IMR-90 (cell line): Measurements from ENCODE around the gene MMS19. TPM values are rescaled to one million over a fixed set of nuclear protein-coding genes. Genes with fewer than 3 reads are reported as not detected.
A peak's percentile ranks its signal among the peaks of the same experiment; 100 is the strongest.

Experiments
- ATAC-seq: fragments of 200-7000 bp; cut with Tn5 transposase; 2 replicates; pipeline ENCODE4 v1.9.1; 2020; ENCODE audit warnings: low read depth, mild to moderate bottlenecking, moderate library complexity
- BruUV-seq: library from RNA; stranded (reverse); fragments of 400-500 nt; replicated peaks from 2 replicates; lab custom pipeline; 2021; lab: Mats Ljungman, UMichigan
- CTCF ChIA-PET: fragments of 300-600 bp; formaldehyde crosslinking; extraction: SDS; loops from one replicate; lab custom pipeline; 2021; ENCODE audit warnings: antibody characterized with exemption; lab: Yijun Ruan, JAX
- POLR2A ChIA-PET: fragments of 300-600 bp; sonication (Branson Sonifier 250); formaldehyde crosslinking; loops from one replicate; lab custom pipeline; 2022; ENCODE audit warnings: antibody characterized with exemption; ENCODE audit not compliant: unreplicated experiment; lab: Charles Lee
- DNase-seq: peaks from one replicate; pipeline ENCODE4 v3.0.0; 2013
- H2AFZ ChIP-seq: replicated peaks from 2 replicates; pipeline ENCODE3; 2013; ENCODE audit warnings: low read length, mild to moderate bottlenecking; ENCODE audit not compliant: poor library complexity
- H2AK5ac ChIP-seq: 2 replicates; pipeline ENCODE4 v1.6.1; 2013; ENCODE audit warnings: low read depth, low read length, inconsistent platforms
- H2AK9ac ChIP-seq: replicated peaks from 2 replicates; pipeline ENCODE3; 2013; ENCODE audit warnings: mild to moderate bottlenecking, low read depth, low read length, moderate library complexity; ENCODE audit not compliant: poor library complexity
- H2BK120ac ChIP-seq: 2 replicates; pipeline ENCODE4 v1.6.1; 2013; ENCODE audit warnings: low read depth, low read length, inconsistent platforms
- H2BK15ac ChIP-seq: 3 replicates; pipeline ENCODE4 v1.6.1; 2013; ENCODE audit warnings: low read depth, low read length, inconsistent platforms
- H2BK20ac ChIP-seq: 2 replicates; pipeline ENCODE4 v1.6.1; 2013; ENCODE audit warnings: low read depth, mild to moderate bottlenecking, inconsistent platforms, low read length, moderate library complexity
- H2BK5ac ChIP-seq: 2 replicates; pipeline ENCODE4 v1.6.1; 2013; ENCODE audit warnings: mild to moderate bottlenecking, low read depth, low read length, inconsistent platforms; ENCODE audit not compliant: poor library complexity, severe bottlenecking
- H3K14ac ChIP-seq: replicated peaks from 2 replicates; pipeline ENCODE4 v1.6.1; 2013; ENCODE audit warnings: low read depth, low read length, inconsistent platforms
- H3K18ac ChIP-seq: 2 replicates; pipeline ENCODE4 v1.6.1; 2013; ENCODE audit warnings: low read depth, low read length, control low read depth
- H3K23ac ChIP-seq: 2 replicates; pipeline ENCODE4 v1.6.1; 2013; ENCODE audit warnings: low read depth, low read length, inconsistent platforms
- H3K27ac ChIP-seq: 2 replicates; pipeline ENCODE4 v1.5.1; 2013; ENCODE audit warnings: mild to moderate bottlenecking, control low read depth, low read length; ENCODE audit not compliant: insufficient read depth
- H3K27me3 ChIP-seq: 2 replicates; pipeline ENCODE4 v1.6.1; 2013; ENCODE audit warnings: low read length; ENCODE audit not compliant: control insufficient read depth, insufficient read depth
- H3K36me3 ChIP-seq: 2 replicates; pipeline ENCODE4 v1.6.1; 2013; ENCODE audit warnings: low read length, mixed read lengths; ENCODE audit not compliant: control insufficient read depth, insufficient read depth
- H3K4ac ChIP-seq: 2 replicates; pipeline ENCODE4 v1.6.1; 2013; ENCODE audit warnings: low read depth, low read length, inconsistent platforms
- H3K4me1 ChIP-seq: 2 replicates; pipeline ENCODE4 v1.6.1; 2013; ENCODE audit warnings: low read length, mixed read lengths; ENCODE audit not compliant: control insufficient read depth, insufficient read depth
- H3K4me2 ChIP-seq: 2 replicates; pipeline ENCODE4 v1.6.1; 2013; ENCODE audit warnings: low read depth, mild to moderate bottlenecking, control low read depth, low read length, moderate library complexity
- H3K4me3 ChIP-seq: 2 replicates; pipeline ENCODE4 v1.5.1; 2013; ENCODE audit warnings: low read depth, mild to moderate bottlenecking, control low read depth, low read length, moderate library complexity; ENCODE audit not compliant: insufficient read depth
- H3K56ac ChIP-seq: 2 replicates; pipeline ENCODE4 v1.6.1; 2013; ENCODE audit warnings: low read length, inconsistent platforms; ENCODE audit not compliant: insufficient read depth; ENCODE audit errors: extremely low read depth
- H3K79me1 ChIP-seq, 2 experiments: 2 replicates each; pipeline ENCODE4 v1.6.1; 2013; ENCODE audit warnings: low read length in 2 of 2, inconsistent platforms in 1 of 2, low read depth in 1 of 2
- H3K9ac ChIP-seq: 2 replicates; pipeline ENCODE4 v1.6.1; 2013; ENCODE audit warnings: low read depth, low read length, control low read depth
- H3K9me1 ChIP-seq: 2 replicates; pipeline ENCODE4 v1.6.1; 2013; ENCODE audit warnings: low read length, inconsistent platforms; ENCODE audit not compliant: insufficient read depth
- H3K9me3 ChIP-seq: 2 replicates; pipeline ENCODE4 v1.6.1; 2013; ENCODE audit warnings: low read length; ENCODE audit not compliant: control insufficient read depth, insufficient read depth
- H4K20me1 ChIP-seq: 2 replicates; pipeline ENCODE4 v1.6.1; 2013; ENCODE audit warnings: low read length, inconsistent platforms; ENCODE audit not compliant: insufficient read depth
- H4K5ac ChIP-seq: 2 replicates; pipeline ENCODE4 v1.6.1; 2013; ENCODE audit warnings: mild to moderate bottlenecking, low read depth, low read length, control low read depth
- H4K8ac ChIP-seq, 2 experiments: 2 replicates each; pipeline ENCODE4 v1.6.1; 2013; ENCODE audit warnings: low read depth in 2 of 2, low read length in 2 of 2, control low read depth in 1 of 2, inconsistent platforms in 1 of 2
- H4K91ac ChIP-seq: 2 replicates; pipeline ENCODE4 v1.6.1; 2013; ENCODE audit warnings: low read depth, low read length, inconsistent platforms; ENCODE audit not compliant: insufficient read depth
- BHLHE40 ChIP-seq: fragments of 150-350 bp; IDR thresholded peaks from 2 replicates; pipeline ENCODE4 v1.6.1; 2016; ENCODE audit warnings: mild to moderate bottlenecking, low read depth, low read length
- CEBPB ChIP-seq: IDR thresholded peaks from 2 replicates; pipeline ENCODE4 v1.6.1; 2012; ENCODE audit warnings: low read depth, low read length, improper control_type of control experiment
- CHD1 ChIP-seq: IDR thresholded peaks from 2 replicates; pipeline ENCODE4 v1.6.1; 2012; ENCODE audit warnings: low read depth, low read length, improper control_type of control experiment
- FOS ChIP-seq: fragments of 150-350 bp; IDR thresholded peaks from 2 replicates; pipeline ENCODE4 v1.6.1; 2016; ENCODE audit warnings: low read depth, low read length
- MAFK ChIP-seq: IDR thresholded peaks from 2 replicates; pipeline ENCODE4 v1.6.1; 2012; ENCODE audit warnings: low read depth, low read length, improper control_type of control experiment
- MAZ ChIP-seq: IDR thresholded peaks from 2 replicates; pipeline ENCODE4 v1.6.1; 2012; ENCODE audit warnings: low read depth, mild to moderate bottlenecking, low read length, improper control_type of control experiment, moderate library complexity, borderline replicate concordance
- MXI1 ChIP-seq: IDR thresholded peaks from 2 replicates; pipeline ENCODE4 v1.6.1; 2012; ENCODE audit warnings: low read depth, mild to moderate bottlenecking, low read length, moderate library complexity, borderline replicate concordance
- POLR2A ChIP-seq: IDR thresholded peaks from 2 replicates; pipeline ENCODE4 v1.6.1; 2012; ENCODE audit warnings: mild to moderate bottlenecking, low read depth, low read length
- RAD21 ChIP-seq: IDR thresholded peaks from 2 replicates; pipeline ENCODE4 v1.6.1; 2012; ENCODE audit warnings: low read length, improper control_type of control experiment
- RCOR1 ChIP-seq: IDR thresholded peaks from 2 replicates; pipeline ENCODE4 v1.6.1; 2012; ENCODE audit warnings: mild to moderate bottlenecking, low read length, improper control_type of control experiment; ENCODE audit not compliant: insufficient replicate concordance
- RFX5 ChIP-seq: IDR thresholded peaks from 2 replicates; pipeline ENCODE4 v1.8.0; 2012; ENCODE audit warnings: low read depth, mild to moderate bottlenecking, low read length, moderate library complexity
- WGBS, 2 experiments: methylation state at CpG; one replicate each; pipeline versions ENCODE4 v1.1.5 to v1.1.7; 2013; ENCODE audit warnings: missing lambda C conversion rate in 2 of 2; ENCODE audit not compliant: insufficient read length in 1 of 2; ENCODE audit errors: extremely low coverage in 2 of 2; 5-methylcytosine and 5-hydroxymethylcytosine counted together
- dilution Hi-C: fragments of 300-500 bp; cut with HindIII; formaldehyde crosslinking; loops from one replicate; pipeline ENCODE4 v1.14.3; 2018; ENCODE audit warnings: low sequenced_read_pairs; ENCODE audit not compliant: unreplicated experiment
- in situ Hi-C: fragments of 300-500 bp; cut with MboI; formaldehyde crosslinking; loops from 3 replicates; pipeline ENCODE4 v1.14.3; 2019; ENCODE audit warnings: low sequenced_read_pairs, inconsistent platforms, mixed read lengths
- intact Hi-C: fragments of 100-400 bp; cut with micrococcal nuclease; formaldehyde crosslinking; loops from 2 replicates; pipeline ENCODE4 v1.10.0; 2022
- polyA plus RNA-seq, 3 experiments: library from polyadenylated mRNA; depleted of rRNA; stranded (reverse); fragments of >200 nt; gene quantifications; 2 replicates each; pipeline ENCODE4 v1.2.3, GENCODE V29; 2012; ENCODE audit warnings: low replicate concordance in 1 of 3
- total RNA-seq: library from RNA; depleted of rRNA; stranded (reverse); fragments of >200 nt; gene quantifications from 2 replicates; pipeline ENCODE4 v1.2.3, GENCODE V29; 2012
- TF ChIP-seq, protein P1 (sequence below): conservative IDR thresholded peaks from 2 replicates; pipeline ENCODE4 v1.5.1; 2012; ENCODE audit warnings: mild to moderate bottlenecking, low read depth, low read length, improper control_type of control experiment
- TF ChIP-seq, protein P2 (sequence below): fragments of 150-350 bp; IDR thresholded peaks from 2 replicates; pipeline ENCODE4 v1.6.1; 2017; ENCODE audit warnings: mild to moderate bottlenecking, antibody characterized with exemption, low read length, low read depth

Gene MMS19
- total and polyA plus RNA-seq, 2 of the 4 experiments (the other 2 are of a cell fraction), result 70.1 to 72.7 TPM

DNA sequence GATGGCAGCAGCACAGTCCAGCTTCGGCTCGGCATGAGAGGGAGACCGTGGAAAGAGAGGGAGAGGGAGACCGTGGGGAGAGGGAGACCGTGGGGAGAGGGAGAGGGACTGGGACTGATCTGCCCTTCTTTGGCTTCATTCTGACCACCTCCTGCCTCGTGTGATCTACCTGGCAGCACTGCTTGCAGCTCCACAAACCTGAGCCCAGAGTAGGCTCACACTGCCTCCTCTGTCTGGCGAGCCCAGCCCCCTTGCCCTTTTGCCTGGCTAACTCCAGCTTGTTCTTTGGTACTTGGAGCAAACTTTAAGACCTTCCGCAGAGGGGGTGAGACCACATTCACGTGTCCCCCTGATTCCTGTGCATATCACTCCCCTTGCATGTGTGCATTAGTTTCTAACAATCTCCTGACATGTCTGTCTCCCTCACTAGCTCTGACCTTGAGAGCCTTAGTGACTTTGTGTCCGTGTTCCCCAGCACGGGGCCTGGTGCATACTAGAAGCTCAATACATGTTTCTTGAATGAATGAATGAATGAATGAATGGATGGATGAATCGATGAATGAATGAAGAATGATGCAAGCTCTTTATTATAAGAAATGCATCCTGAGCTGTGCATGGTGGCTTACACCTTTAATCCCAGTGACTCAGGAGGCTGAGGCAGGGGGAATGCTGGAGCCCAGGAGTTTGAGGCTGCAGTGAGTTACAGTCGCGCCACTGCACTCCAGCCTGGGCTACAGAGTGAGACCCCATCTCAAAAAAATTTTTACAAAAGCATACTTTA, 31.7 kb upstream of the MMS19 start:
- Histone ChIP-seq H3K18ac (no peak overlapping the region), H3K27me3 (no peaks in the 10 kb centered on the region), H3K9ac (no peak overlapping the region), H2AK5ac (no peak overlapping the region), H3K4ac (no peak overlapping the region), H3K4me2 (no peak overlapping the region), H2BK15ac (no peak overlapping the region), H3K14ac (no peak overlapping the region), H2AFZ (no peak overlapping the region), H3K27ac (no peak overlapping the region), H4K20me1 (peaks cover 42% of the 10 kb centered on the region), H4K8ac (no peak overlapping the region), H3K79me1 (peaks cover 6 to 58% of the 10 kb centered on the region in 2 experiments), H3K4me1 (peaks cover 13% of the 10 kb centered on the region), H3K4me3 (no peak overlapping the region), H2BK5ac (no peak overlapping the region), H2BK120ac (no peak overlapping the region), H4K91ac (no peak overlapping the region), H2AK9ac (peak overlapping the region; percentile 65), H3K9me3 (no peaks in the 10 kb centered on the region), H4K5ac (no peak overlapping the region), H3K9me1 (peaks cover 21% of the 10 kb centered on the region), H2BK20ac (no peak overlapping the region), H3K36me3 (peaks cover 2% of the 10 kb centered on the region; the same call in 1 of the 2 replicates), H3K23ac (no peak overlapping the region; the same call in 1 of the 2 replicates), H3K56ac (no peak overlapping the region)
- dilution Hi-C loops (no loop called here), in situ Hi-C loops (no loop called here), intact Hi-C loops (no loop called here)
- TF ChIP-seq MXI1, result no peak
- TF ChIP-seq POLR2A, result no peak
- TF ChIP-seq CHD1, result no peak
- no peak for TF ChIP-seq CEBPB
- TF ChIP-seq, protein P1, sequence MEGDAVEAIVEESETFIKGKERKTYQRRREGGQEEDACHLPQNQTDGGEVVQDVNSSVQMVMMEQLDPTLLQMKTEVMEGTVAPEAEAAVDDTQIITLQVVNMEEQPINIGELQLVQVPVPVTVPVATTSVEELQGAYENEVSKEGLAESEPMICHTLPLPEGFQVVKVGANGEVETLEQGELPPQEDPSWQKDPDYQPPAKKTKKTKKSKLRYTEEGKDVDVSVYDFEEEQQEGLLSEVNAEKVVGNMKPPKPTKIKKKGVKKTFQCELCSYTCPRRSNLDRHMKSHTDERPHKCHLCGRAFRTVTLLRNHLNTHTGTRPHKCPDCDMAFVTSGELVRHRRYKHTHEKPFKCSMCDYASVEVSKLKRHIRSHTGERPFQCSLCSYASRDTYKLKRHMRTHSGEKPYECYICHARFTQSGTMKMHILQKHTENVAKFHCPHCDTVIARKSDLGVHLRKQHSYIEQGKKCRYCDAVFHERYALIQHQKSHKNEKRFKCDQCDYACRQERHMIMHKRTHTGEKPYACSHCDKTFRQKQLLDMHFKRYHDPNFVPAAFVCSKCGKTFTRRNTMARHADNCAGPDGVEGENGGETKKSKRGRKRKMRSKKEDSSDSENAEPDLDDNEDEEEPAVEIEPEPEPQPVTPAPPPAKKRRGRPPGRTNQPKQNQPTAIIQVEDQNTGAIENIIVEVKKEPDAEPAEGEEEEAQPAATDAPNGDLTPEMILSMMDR, result no peak
- TF ChIP-seq, protein P2, sequence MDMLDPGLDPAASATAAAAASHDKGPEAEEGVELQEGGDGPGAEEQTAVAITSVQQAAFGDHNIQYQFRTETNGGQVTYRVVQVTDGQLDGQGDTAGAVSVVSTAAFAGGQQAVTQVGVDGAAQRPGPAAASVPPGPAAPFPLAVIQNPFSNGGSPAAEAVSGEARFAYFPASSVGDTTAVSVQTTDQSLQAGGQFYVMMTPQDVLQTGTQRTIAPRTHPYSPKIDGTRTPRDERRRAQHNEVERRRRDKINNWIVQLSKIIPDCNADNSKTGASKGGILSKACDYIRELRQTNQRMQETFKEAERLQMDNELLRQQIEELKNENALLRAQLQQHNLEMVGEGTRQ, result no peak
- no peak for TF ChIP-seq BHLHE40
- TF ChIP-seq MAFK, result no peak
- TF ChIP-seq RAD21, result no peak
- no peak for TF ChIP-seq FOS
- no peak for TF ChIP-seq RFX5
- TF ChIP-seq MAZ, result no peak
- TF ChIP-seq RCOR1, result no peak
- POLR2A ChIA-PET, result interaction anchor here (0.6 kb wide), 1 partner anchor 31 kb away, joined by 6 read pairs; no protein-coding TSS in a partner anchor
- BruUV-seq, result no TSS peak
- DNase-seq (no peak), ATAC-seq (no peak)
- CTCF ChIA-PET, result no interaction called here
- 94% methylated on average over 2 of the region's 14 CpGs; no CpG with 5 or more reads in 1 of the 2 experiments for WGBS, 2 experiments
